SIG-M5 (cell line): Measurements from ENCODE around the gene ELAVL2.

Experiments
- DNase-seq: peaks from one replicate; lab custom pipeline; 2025; lab: John Stamatoyannopoulos, UW

Gene ELAVL2

GRCh38 chr9:23821375-23822181, 4.5 kb downstream of the ELAVL2 start:
- no peak for DNase-seq

DNA sequence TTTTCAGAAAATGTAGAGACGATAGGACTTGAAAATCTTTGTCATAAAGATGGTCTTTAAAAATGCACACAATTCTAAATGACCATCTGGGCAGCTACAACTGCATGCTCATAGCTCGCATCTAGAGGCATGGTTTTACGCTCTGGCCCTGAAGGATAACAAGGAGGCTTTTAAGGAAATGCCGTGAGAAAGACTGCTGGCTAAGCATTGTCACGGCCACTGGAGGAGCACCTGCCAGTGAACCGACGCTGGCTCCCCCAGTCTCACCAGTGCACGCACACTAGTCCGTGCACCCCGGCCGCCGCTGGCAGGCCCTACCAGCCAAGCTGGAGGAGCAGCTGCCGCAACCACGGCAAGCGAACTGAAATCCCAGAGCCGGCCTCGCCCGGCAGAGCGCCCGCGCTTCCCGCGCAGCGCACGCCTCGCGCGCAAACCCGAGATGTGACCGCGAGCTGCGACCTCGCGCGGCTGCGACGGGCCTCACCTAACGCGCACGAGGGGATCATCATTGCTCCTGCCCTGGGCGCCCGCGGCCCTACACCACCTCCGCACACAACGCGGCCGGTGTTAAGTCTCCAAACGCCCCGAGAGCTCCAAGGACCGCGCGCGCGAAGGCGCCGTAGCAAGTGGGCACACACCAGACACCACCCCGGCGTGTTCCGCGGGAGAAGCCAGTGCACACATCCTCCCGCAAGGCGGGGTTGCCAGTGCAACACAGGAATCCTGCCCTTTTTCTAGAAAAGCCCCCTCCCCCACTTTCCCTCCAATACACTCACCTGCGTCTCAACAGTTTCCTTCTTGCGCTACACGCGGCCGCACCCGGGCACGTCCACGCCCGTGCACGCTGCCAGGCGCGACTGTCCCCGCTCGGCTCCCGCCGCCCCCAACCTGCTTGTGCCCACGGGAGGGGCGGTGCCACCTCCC, 5.3 kb downstream of the ELAVL2 start:
- DNase-seq = no peak

DNA sequence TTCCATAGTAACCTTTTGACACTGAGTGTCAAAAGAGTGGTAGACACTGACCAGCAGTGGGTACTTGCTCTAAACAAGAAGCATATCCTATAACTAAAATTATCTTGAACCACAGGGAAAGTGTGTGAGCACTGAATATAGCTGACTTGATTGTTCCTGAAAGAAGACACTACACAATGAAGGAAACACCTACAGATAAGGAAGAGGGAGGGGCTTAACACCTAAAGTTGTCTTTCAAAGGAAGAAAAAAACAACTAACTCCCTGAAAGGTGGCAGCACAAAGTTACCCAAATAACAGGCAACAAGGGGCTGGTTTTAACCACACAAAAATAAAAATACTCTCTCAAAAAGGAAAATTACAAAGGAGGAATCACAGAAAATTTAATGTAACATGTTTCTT, 6.6 kb downstream of the ELAVL2 start:
- no peak for DNase-seq

DNA sequence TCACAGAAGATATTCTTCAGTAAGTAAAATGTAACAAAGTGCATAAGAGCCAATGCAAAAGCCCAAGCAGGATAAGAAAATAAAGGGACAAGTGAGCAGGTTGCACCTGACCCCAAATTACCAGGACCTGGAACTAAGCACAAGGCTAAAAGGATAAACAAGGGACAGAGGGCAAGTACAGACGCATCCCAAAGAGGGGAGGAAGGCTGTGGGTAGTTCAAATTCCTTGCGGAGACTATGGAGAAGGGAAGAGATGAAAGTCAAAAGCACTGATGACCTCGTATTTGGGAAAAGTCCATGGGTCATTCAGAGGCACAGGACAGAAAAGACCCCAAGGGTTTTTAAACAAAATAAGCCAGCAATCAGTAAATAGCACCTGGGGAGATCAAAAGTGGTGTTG, 11.8 kb downstream of the ELAVL2 start:
- no peak for DNase-seq

DNA sequence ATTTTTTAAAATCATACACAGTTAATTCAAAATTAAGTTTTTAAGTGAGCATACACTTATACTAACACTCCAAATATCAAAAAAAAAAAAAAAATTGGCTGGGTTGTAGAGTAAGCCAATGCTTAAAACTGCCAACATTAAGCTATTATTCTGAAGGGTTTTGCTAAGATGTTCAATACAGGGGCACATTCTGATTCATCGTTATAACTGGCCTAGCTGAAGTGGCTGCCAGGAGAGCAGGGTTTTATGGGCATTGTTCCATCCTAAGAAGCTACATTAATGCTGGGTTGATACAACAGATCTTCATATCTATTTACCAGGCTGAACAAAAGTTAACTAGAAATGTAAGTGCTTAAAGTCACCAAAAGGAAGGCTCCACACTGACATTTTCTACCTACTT, 13.4 kb downstream of the ELAVL2 start:
- no peak for DNase-seq

DNA sequence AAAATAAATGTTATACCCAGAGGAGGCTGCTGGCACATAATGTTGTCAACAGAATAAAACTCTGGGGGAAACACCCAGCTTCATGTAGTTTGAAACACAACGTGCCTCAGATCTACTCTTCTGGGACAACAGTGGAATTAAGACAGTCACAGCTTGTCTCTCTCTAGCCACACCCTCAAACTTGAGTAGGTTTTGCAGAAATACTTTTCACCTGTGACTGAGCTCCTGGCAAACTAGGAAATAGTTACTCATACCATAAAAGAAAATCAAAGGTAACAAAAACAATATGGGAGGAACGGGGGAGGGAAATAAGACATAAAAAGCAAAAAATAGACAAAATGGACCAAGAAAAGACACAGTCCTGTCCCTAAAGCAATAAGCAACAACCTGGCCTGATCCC, 14.4 kb downstream of the ELAVL2 start:
- no peak for DNase-seq

DNA sequence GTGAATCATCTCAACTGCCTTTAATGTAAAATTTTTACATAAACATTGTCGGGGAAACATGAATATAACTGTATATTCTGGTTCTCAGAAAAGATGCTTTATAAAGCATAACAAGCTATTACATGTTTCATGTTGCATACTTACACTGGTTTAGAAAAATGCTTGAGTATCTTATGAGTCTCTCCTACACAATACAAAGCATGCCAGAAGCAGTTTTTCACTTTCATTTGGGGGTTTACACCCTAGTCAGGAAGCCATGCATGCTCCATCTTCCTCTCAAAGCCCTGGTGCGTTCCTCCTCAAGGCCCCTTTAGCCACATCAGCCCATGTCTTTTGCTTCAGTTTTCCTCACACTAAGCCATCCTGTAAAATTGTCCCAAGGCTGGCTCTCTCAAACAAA, 22.8 kb downstream of the ELAVL2 start:
- no peak for DNase-seq

- no peak for DNase-seq
Measured at GRCh38 chr9:23801523-23801922, 24.5 kb downstream of the ELAVL2 start.

- no peak for DNase-seq
Measured at GRCh38 chr9:23799521-23799920, 26.5 kb downstream of the ELAVL2 start.

DNA sequence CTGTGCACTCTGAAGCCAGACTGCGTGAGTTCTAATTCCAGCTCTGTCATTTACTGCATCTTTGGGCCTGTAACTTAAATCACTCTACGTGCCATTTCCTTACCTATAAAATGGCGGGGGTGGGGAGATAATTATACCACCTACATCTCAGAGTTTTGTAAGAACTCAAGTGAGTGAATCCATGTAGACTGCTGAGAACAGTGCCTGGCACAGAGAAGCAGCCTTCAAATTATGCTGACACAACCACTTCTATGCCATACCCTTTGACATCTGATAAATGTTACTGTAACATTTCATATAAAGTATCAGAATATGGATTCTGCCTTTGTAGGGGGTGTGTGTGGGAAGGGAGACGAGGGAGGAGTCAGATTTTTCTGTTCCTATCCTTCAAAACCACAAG, 27.7 kb downstream of the ELAVL2 start:
- no peak for DNase-seq

DNA sequence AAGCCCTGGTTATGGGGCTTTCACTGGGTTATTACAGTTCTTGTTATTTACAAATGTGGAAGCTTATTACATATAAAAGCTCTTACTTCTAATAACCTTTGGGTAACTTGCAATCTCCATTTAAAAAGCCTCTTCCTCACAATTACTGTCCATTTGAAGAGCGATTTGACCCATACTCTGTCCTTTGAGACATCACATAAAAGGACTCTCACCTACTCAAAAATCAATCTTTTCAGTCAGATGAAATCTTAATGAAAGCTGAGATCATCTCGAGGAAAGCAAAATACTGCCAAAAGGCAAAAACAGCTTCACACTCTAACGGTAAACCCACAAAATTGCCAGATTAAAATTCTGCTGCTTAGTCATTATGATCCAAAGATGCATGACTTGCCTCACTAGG, 29.8 kb downstream of the ELAVL2 start:
- DNase-seq = no peak

- no peak for DNase-seq
Measured at GRCh38 chr9:23790351-23791260, 35.4 kb downstream of the ELAVL2 start.

GRCh38 chr9:23789529-23790254, 36.3 kb downstream of the ELAVL2 start:
- DNase-seq = no peak

GRCh38 chr9:23784962-23785361, 41.1 kb downstream of the ELAVL2 start:
- no peak for DNase-seq

GRCh38 chr9:23783509-23783908, 42.5 kb downstream of the ELAVL2 start:
- no peak for DNase-seq

DNA sequence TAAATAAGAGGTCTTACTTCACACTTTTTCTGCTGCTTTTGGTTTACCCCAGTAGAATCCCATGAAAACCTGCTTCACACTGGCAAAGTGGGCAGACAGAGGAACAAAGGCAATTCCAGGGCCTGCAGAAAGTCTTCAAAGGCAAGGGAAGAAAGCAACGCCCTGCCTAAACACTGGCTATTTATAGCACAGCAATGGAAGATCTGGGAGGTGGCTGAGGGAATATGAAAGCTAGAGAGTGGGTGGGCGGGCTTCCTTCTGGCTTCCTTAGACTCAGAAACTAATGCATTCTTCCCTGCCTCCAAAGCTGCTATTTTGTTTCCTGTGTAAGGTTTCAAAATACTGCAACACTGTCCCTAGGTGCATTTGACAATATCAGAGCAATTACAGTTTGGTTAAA, 46.8 kb downstream of the ELAVL2 start:
- no peak for DNase-seq

- no peak for DNase-seq
Measured at GRCh38 chr9:23777328-23777727, 48.7 kb downstream of the ELAVL2 start.

GRCh38 chr9:23775549-23775948, 50.5 kb downstream of the ELAVL2 start:
- no peak for DNase-seq

DNA sequence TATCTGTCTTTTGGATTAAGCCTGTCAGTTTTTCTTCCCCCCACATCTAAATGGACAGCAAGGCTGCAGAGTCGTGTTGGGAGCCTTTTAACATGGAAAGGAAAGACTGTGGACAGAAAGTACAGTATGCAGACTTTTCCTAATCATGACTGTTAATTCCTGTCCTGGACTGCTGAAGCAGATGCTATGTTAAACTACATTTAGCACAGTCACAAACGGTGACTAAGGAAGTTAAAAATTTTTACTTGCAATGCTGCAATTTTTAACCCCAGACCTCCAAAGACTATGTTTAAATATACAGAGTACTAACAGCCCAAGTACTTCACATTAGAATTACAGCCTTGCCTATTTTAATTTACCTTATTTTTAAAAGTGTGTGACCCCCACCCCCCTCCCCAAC, 51.8 kb downstream of the ELAVL2 start:
- no peak for DNase-seq

GRCh38 chr9:23772385-23772783, 53.7 kb downstream of the ELAVL2 start:
- DNase-seq = no peak

- no peak for DNase-seq
Measured at GRCh38 chr9:23771746-23772384, 54.2 kb downstream of the ELAVL2 start.
